Measurements from ENCODE around the gene ANKS1B.

The ANKS1B gene

GRCh38 chr12:99917711-99918402 lies 66.9 kb downstream of the ANKS1B start:
- TF ChIP-seq, protein P1, sequence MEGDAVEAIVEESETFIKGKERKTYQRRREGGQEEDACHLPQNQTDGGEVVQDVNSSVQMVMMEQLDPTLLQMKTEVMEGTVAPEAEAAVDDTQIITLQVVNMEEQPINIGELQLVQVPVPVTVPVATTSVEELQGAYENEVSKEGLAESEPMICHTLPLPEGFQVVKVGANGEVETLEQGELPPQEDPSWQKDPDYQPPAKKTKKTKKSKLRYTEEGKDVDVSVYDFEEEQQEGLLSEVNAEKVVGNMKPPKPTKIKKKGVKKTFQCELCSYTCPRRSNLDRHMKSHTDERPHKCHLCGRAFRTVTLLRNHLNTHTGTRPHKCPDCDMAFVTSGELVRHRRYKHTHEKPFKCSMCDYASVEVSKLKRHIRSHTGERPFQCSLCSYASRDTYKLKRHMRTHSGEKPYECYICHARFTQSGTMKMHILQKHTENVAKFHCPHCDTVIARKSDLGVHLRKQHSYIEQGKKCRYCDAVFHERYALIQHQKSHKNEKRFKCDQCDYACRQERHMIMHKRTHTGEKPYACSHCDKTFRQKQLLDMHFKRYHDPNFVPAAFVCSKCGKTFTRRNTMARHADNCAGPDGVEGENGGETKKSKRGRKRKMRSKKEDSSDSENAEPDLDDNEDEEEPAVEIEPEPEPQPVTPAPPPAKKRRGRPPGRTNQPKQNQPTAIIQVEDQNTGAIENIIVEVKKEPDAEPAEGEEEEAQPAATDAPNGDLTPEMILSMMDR (IDR thresholded peaks at IDR 0.05), result no peak

- TF ChIP-seq, protein P1 (IDR thresholded peaks at IDR 0.05), result no peak
These were observed 68.2 kb downstream of the ANKS1B start for GRCh38 chr12:99916555-99916954.

DNA sequence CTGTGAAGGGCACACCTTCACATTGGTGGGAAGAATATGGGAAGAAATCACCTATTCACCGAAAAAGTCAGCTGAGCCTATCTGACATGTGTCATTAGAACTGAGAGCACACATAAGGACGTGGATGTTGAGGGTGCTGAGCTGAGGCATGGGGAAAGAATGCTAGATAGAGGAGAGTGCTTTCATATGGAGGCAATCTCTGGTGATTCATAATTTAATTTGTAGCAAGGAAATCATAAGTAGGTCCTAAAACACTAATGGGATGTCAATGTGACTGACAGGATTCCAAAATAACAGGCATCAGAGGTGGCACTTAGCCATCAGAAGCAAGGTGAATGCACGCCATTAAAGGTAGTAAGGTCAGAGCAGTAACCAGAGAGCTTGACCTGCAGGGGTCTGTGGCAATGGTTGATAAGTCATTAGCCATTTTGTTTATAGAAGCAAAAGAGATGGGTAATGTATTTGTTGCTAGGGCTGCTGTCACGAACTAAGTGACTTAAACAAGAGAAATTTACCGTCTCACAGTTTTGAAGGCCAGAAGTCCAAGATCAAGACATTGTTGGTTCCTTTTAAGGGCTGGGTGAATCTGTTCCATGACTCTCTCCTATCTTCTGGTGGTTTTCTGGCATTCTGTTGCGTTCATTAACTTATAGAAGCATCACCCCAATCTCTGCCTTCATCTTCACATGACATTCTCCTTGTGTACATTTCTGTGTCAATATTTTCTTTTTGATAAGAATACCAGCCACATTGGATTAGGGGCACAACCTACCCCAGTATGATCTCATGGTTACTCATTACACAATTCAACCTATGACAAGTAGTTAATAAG lies 69.3 kb downstream of the ANKS1B start:
- TF ChIP-seq, protein P1 (IDR thresholded peaks at IDR 0.05), result no peak

DNA sequence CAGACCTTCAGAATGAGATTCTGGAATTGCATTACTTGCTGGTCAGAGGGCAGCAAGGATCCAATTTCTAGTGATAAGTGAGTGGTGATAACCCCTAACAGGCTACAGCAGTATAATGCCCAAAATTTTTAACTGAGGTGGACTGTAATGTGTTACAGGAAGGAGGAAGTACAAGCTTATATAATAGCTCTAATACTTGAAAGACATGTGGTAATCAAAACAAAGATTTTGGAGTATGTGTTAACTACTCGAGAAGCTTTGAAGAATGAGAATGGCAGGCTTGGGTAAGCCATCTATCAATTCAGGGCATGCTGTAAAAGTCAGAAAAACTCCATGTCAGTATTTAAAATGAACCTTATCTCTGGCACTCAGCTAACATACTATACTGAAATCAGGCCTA lies 70.5 kb downstream of the ANKS1B start:
- TF ChIP-seq, protein P1 (IDR thresholded peaks at IDR 0.05), result no peak

- TF ChIP-seq, protein P1 (IDR thresholded peaks at IDR 0.05), result no peak
These were observed 72.8 kb downstream of the ANKS1B start for GRCh38 chr12:99911967-99912366.

GRCh38 chr12:99911081-99911480 lies 73.7 kb downstream of the ANKS1B start:
- TF ChIP-seq, protein P1 (IDR thresholded peaks at IDR 0.05), result no peak

DNA sequence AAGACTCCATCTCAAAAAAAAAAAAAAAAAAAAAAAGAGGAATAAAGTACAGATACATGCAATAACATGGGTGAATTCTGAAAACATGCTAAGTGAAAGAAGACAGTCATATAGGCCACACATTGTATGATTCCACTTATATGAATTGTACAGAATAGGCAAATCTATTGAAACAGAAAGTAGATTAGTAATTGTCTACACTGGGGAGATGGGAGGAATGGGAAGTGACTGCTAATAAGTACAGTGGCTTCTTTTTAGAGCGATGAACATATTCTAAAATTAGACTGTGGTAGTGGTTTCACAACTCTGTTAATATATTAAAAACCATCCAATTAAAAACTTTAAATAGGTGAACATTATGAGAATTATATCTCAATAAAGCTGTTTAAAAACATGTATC lies 74.4 kb downstream of the ANKS1B start:
- TF ChIP-seq, protein P1 (IDR thresholded peaks at IDR 0.05), result no peak
